Caco-2 (cell line): Measurements from ENCODE around the gene PCDHGA2. TPM values are rescaled to one million over a fixed set of nuclear protein-coding genes. Genes with fewer than 3 reads are reported as not detected.

Experiments used
- BruUV-seq: library from RNA; stranded (reverse); fragments of 400-500 nt; replicated peaks from 2 replicates; lab custom pipeline; 2021; lab: Mats Ljungman, UMichigan
- CTCF ChIA-PET: fragments of 300-600 bp; sonication (Branson Sonifier 250); formaldehyde crosslinking; loops from one replicate; lab custom pipeline; 2022; ENCODE audit warnings: antibody characterized with exemption; lab: Charles Lee
- POLR2A ChIA-PET: fragments of 300-600 bp; sonication (Branson Sonifier 250); formaldehyde crosslinking; loops from one replicate; lab custom pipeline; 2022; ENCODE audit warnings: antibody characterized with exemption; lab: Charles Lee
- DNase-seq, 2 experiments: peaks; one replicate each; pipeline versions ENCODE4 v3.0.0 to v3.0.0-alpha.2; 2020 to 2022
- H3K27me3 ChIP-seq: replicated peaks from 2 replicates; pipeline ENCODE4 v1.6.0; 2011; ENCODE audit warnings: low read length; ENCODE audit not compliant: control insufficient read depth, insufficient read depth
- H3K36me3 ChIP-seq: 2 replicates; pipeline ENCODE4 v1.5.1; 2011; ENCODE audit warnings: low read length; ENCODE audit not compliant: control insufficient read depth, insufficient read depth
- H3K4me1 ChIP-seq: fragments of 250-450 bp; sonication (Bioruptor Pico); 2 replicates; pipeline ENCODE4 v1.5.1; 2020; ENCODE audit warnings: mild to moderate bottlenecking
- H3K4me3 ChIP-seq: 2 replicates; pipeline ENCODE4 v1.5.1; 2011; ENCODE audit warnings: low read depth, mild to moderate bottlenecking, control low read depth, low read length
- H3K9me3 ChIP-seq: fragments of 250-450 bp; sonication (Bioruptor Pico); 2 replicates; pipeline ENCODE4 v1.5.1; 2020; ENCODE audit warnings: mild to moderate bottlenecking, moderate library complexity
- H3K27ac Mint-ChIP-seq: one replicate; pipeline ENCODE4 v1.8.0; 2022; ENCODE audit warnings: mixed read lengths; ENCODE audit not compliant: unreplicated experiment
- H3K27me3 Mint-ChIP-seq: one replicate; pipeline ENCODE4 v1.8.0; 2022; ENCODE audit warnings: mixed read lengths; ENCODE audit not compliant: insufficient read depth, unreplicated experiment
- H3K36me3 Mint-ChIP-seq: one replicate; pipeline ENCODE4 v1.8.0; 2022; ENCODE audit warnings: mild to moderate bottlenecking, mixed read lengths; ENCODE audit not compliant: insufficient read depth, unreplicated experiment
- H3K4me1 Mint-ChIP-seq: one replicate; pipeline ENCODE4 v1.8.0; 2022; ENCODE audit warnings: low read depth, mixed read lengths; ENCODE audit not compliant: unreplicated experiment
- H3K4me3 Mint-ChIP-seq: one replicate; pipeline ENCODE4 v1.8.0; 2022; ENCODE audit warnings: mild to moderate bottlenecking, moderate library complexity, mixed read lengths; ENCODE audit not compliant: unreplicated experiment
- H3K9me3 Mint-ChIP-seq: one replicate; pipeline ENCODE4 v1.8.0; 2022; ENCODE audit warnings: mixed read lengths; ENCODE audit not compliant: unreplicated experiment
- CTCF ChIP-seq, 2 experiments: fragments of 200-600 bp in 1 of 2; IDR thresholded peaks; 1 replicate in 1 of 2; 2 replicates in 1 of 2; pipeline versions ENCODE4 v1.5.1 to v1.8.0; 2011 to 2022; ENCODE audit warnings: antibody characterized with exemption in 1 of 2, control low read depth in 1 of 2, inconsistent platforms in 1 of 2, low read depth in 1 of 2, low read length in 1 of 2, mild to moderate bottlenecking in 1 of 2, moderate library complexity in 1 of 2; ENCODE audit not compliant: insufficient read depth in 1 of 2, severe bottlenecking in 1 of 2, unreplicated experiment in 1 of 2
- intact Hi-C: fragments of 100-400 bp; cut with micrococcal nuclease; formaldehyde crosslinking; loops from one replicate; pipeline ENCODE4 v1.10.0; 2022; ENCODE audit not compliant: unreplicated experiment
- total RNA-seq: library from RNA; stranded (reverse); gene quantifications from 2 replicates; pipeline ENCODE4 v1.2.3, GENCODE V29; 2022

The PCDHGA2 gene
- total RNA-seq, 1 experiment from 2014 or later, result 0.20 TPM

DNA sequence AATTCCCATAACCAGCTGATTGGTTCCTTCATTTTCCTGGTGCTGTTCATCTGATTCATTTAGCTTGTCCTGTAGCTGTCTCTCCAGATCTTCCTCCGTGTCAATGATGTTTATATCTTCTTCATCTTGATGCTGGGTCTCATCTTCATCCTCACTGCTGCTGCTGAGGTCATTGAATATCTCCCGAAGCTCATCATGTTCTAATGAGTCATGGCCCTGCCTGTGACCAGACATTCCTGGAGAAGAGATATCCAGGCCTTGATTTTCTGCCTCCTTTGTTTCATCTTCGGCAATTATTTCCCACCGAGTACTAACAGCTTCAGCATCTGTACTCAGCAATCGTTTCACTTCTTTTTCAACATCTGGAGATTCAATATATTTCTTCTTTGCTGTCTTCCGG lies 19.4 kb upstream of the PCDHGA2 start:
- Histone ChIP-seq H3K9me3 (peaks cover 22% of the 10 kb centered on the region), H3K4me1 (peaks cover 5% of the 10 kb centered on the region; the same call in 1 of the 2 replicates), H3K4me3 (no peak overlapping the region), H3K36me3 (peaks cover 6% of the 10 kb centered on the region; the same call in 1 of the 2 replicates), H3K27me3 (no peaks in the 10 kb centered on the region)
- Mint-ChIP-seq H3K4me3 (peak overlapping the region; percentile 96), H3K9me3 (peaks cover 37% of the 10 kb centered on the region), H3K27ac (peak overlapping the region; percentile 100), H3K27me3 (no peaks in the 10 kb centered on the region), H3K36me3 (peaks cover 61% of the 10 kb centered on the region), H3K4me1 (peaks cover 6% of the 10 kb centered on the region)
- TF ChIP-seq CTCF (IDR thresholded peaks at IDR 0.05; ENCODE audit: insufficient read depth in 1 of 2, low read depth in 1 of 2, low read length in 1 of 2, severe bottlenecking in 1 of 2, unreplicated experiment in 1 of 2), result no peak
- DNase-seq, result no peak
- CTCF ChIA-PET, result interaction anchor here (0.7 kb wide), 1 partner anchor 283 kb away, joined by 3 read pairs; no protein-coding TSS in a partner anchor
- no TSS peak for BruUV-seq
- intact Hi-C loops, result no loop called here
- POLR2A ChIA-PET, result no interaction called here

- Histone ChIP-seq H3K4me3 (peak overlapping the region; percentile 95), H3K27me3 (no peaks in the 10 kb centered on the region), H3K36me3 (peaks cover 6% of the 10 kb centered on the region; the same call in 1 of the 2 replicates), H3K9me3 (peaks cover 22% of the 10 kb centered on the region), H3K4me1 (peaks cover 5% of the 10 kb centered on the region; the same call in 1 of the 2 replicates)
- Mint-ChIP-seq H3K36me3 (peaks cover 61% of the 10 kb centered on the region), H3K27ac (peak overlapping the region; percentile 100), H3K27me3 (no peaks in the 10 kb centered on the region), H3K9me3 (peaks cover 35% of the 10 kb centered on the region), H3K4me3 (peak overlapping the region; percentile 96), H3K4me1 (peaks cover 6% of the 10 kb centered on the region)
- TF ChIP-seq CTCF (IDR thresholded peaks at IDR 0.05; ENCODE audit: insufficient read depth in 1 of 2, low read depth in 1 of 2, low read length in 1 of 2, severe bottlenecking in 1 of 2, unreplicated experiment in 1 of 2), result no peak
- no TSS peak for BruUV-seq
- DNase-seq, result no peak
- ChIA-PET POLR2A (interaction anchor here (0.6 to 1.7 kb wide), 6 partner anchors 11 to 299 kb away, joined by 3 to 9 read pairs (median 4); partner anchors contain the start of genes DIAPH1, PCDHB14, PCDHGA1 and PCDHGA11), CTCF (interaction anchor here (0.9 to 1.6 kb wide), 6 partner anchors 50 to 272 kb away, joined by 3 to 13 read pairs (median 4); partner anchors contain the start of genes PCDHB14 and PCDHGB3)
- intact Hi-C loops, result loop anchor here (1.0 to 5.0 kb wide), 2 partner anchors 93 to 205 kb away; partner anchors contain the start of gene PCDHGA10
These were observed 18.9 kb upstream of the PCDHGA2 start for GRCh38 chr5:141319699-141320098.

DNA sequence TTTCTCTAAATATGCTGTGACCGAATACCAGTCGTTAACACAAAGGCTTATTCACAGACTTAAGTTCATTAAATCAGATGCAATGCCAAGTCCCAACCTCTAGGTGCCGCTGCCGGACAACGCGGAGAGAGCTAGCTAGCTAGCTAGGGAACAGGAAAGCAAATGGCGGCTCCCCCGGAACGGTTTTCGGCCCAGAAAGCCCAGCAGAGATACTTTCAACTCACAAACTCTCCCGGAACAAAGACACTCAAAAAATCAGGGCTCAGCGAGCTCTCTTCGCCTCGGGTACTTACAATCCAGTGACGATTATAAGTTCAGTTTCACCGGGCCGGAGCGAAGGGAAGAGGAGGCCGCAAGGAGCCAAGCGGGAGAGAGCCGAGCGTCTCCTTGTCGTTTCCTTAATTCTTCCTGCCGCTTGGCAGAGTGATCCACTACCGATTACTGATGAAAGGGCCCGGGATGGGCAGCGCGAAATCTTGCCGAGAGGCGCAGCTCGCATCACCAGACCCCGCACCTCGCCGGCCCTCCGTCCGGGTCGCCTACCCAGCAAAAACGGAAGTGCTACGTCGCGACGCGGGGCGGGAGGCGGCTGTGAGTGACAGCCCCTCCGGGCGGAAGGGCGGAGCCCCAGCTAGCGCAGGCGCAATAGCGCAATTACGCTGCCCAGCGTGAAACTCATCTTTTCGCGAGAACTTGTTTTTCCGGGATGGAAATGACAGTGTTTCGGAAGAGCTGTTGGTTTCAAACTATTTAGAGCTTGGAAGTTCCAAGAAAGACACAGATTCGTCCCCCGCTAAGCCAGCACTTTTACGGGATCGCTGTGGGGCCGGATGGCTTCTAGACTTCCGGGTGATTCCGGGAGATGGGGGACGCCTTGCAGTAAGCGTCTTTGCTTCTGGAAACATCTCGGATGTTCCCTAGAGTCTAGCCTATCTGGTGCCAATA lies 18.1 kb upstream of the PCDHGA2 start, which contains the start of gene TAF7:
TSS of gene TAF7 (minus strand) at position 560 of the 945 bp plus-strand sequence. CDS start 740 bp downstream, outside the sequence.
- H3K27me3 ChIP-seq, result no peaks in the 10 kb centered on the region
- Mint-ChIP-seq H3K27me3 (no peaks in the 10 kb centered on the region), H3K4me3 (peak within 1 kb of the TSS; percentile 96), H3K36me3 (peaks cover 55% of the 10 kb centered on the region), H3K27ac (peak within 1 kb of the TSS; percentile 100), H3K4me1 (peaks cover 6% of the 10 kb centered on the region), H3K9me3 (peaks cover 27% of the 10 kb centered on the region)
- intact Hi-C loops, result loop anchor here (1.0 to 5.0 kb wide), 2 partner anchors 92 to 204 kb away; partner anchors contain the start of gene PCDHGA10
- TF ChIP-seq CTCF (IDR thresholded peaks at IDR 0.05; ENCODE audit: insufficient read depth in 1 of 2, low read depth in 1 of 2, low read length in 1 of 2, severe bottlenecking in 1 of 2, unreplicated experiment in 1 of 2), result peak; percentile 87 to 93
- peaks cover 22% of the 10 kb centered on the region for H3K9me3 ChIP-seq
- BruUV-seq, result TSS peak; percentile 68
- ChIA-PET CTCF (interaction anchor here (0.9 to 1.6 kb wide), 10 partner anchors 10 to 272 kb away, joined by 3 to 13 read pairs (median 4); partner anchors contain the start of genes PCDHB14, PCDHGA1, PCDHGA3 and PCDHGB3), POLR2A (interaction anchor here (0.6 to 1.7 kb wide), 11 partner anchors 10 to 675 kb away, joined by 3 to 13 read pairs (median 4); partner anchors contain the start of genes DIAPH1, PCDHB14, PCDHGA1 and PCDHGA10)
- H3K4me3 ChIP-seq, result peak within 1 kb of the TSS; percentile 95
- DNase-seq, result peak; percentile 94 to 95
- H3K36me3 ChIP-seq, result peaks cover 6% of the 10 kb centered on the region; the same call in 1 of the 2 replicates
- H3K4me1 ChIP-seq, result peaks cover 5% of the 10 kb centered on the region; the same call in 1 of the 2 replicates
